Neural cell (in vitro differentiated cells): ENCODE data around the gene SDHC. TPM values are rescaled to one million over a fixed set of nuclear protein-coding genes. Genes with fewer than 3 reads are reported as not detected.

Experiments used
- H2AFZ ChIP-seq: fragments of 200-600, 300-800 bp; sonication (generic), shearing (Covaris generic); 2 replicates; pipeline ENCODE4 v1.6.0; 2014; ENCODE audit warnings: low read depth, mild to moderate bottlenecking, antibody characterized with exemption, low read length, moderate library complexity
- H3F3A ChIP-seq: fragments of 200-600 bp; shearing (Covaris generic); 2 replicates; pipeline ENCODE4 v1.6.1; 2016; ENCODE audit warnings: mild to moderate bottlenecking, moderate library complexity, mixed read lengths, antibody characterized with exemption, low read length; ENCODE audit not compliant: insufficient read depth, poor library complexity, severe bottlenecking
- H3K27ac ChIP-seq: fragments of 200-600, 300-800 bp; sonication (generic), shearing (Covaris generic); 2 replicates; pipeline ENCODE4 v1.5.1; 2014; ENCODE audit warnings: mild to moderate bottlenecking, low read length, moderate library complexity
- H3K27me3 ChIP-seq: fragments of 300-800, 200-600 bp; sonication (generic), shearing (Covaris generic); 2 replicates; pipeline ENCODE4 v1.6.0; 2014; ENCODE audit warnings: mild to moderate bottlenecking, low read depth, low read length, moderate library complexity; ENCODE audit not compliant: insufficient read depth
- H3K36me3 ChIP-seq: fragments of 300-800, 200-600 bp; sonication (generic), shearing (Covaris generic); 2 replicates; pipeline ENCODE4 v1.5.1; 2014; ENCODE audit warnings: mild to moderate bottlenecking, antibody characterized with exemption, low read length, moderate library complexity; ENCODE audit not compliant: insufficient read depth
- H3K4me2 ChIP-seq: fragments of 300-800, 200-600 bp; sonication (generic), shearing (Covaris generic); 2 replicates; pipeline ENCODE4 v1.6.0; 2014; ENCODE audit warnings: mild to moderate bottlenecking, low read length
- H3K4me3 ChIP-seq: fragments of 300-800, 200-600 bp; sonication (generic), shearing (Covaris generic); 2 replicates; pipeline ENCODE4 v1.5.1; 2014; ENCODE audit warnings: mild to moderate bottlenecking, low read length, moderate library complexity
- H3K79me2 ChIP-seq: fragments of 200-600 bp; shearing (Covaris generic); replicated peaks from 2 replicates; pipeline ENCODE4 v1.6.0; 2014; ENCODE audit warnings: mild to moderate bottlenecking, low read length, moderate library complexity; ENCODE audit not compliant: insufficient read depth
- H3K9ac ChIP-seq: fragments of 300-800, 200-600 bp; sonication (generic), shearing (Covaris generic); 2 replicates; pipeline ENCODE4 v1.6.1; 2016; ENCODE audit warnings: mild to moderate bottlenecking, low read length, mixed read lengths
- H3K9me2 ChIP-seq: fragments of 200-600 bp; shearing (Covaris generic); 2 replicates; pipeline ENCODE4 v1.6.1; 2016; ENCODE audit warnings: mild to moderate bottlenecking, low read length, mixed read lengths; ENCODE audit not compliant: insufficient read depth
- H3K9me3 ChIP-seq: fragments of 200-600, 300-800 bp; sonication (generic), shearing (Covaris generic); 2 replicates; pipeline ENCODE4 v1.6.1; 2016; ENCODE audit warnings: mild to moderate bottlenecking, mixed run types, low read length, moderate library complexity, mixed read lengths
- H4K20me1 ChIP-seq: fragments of 200-600 bp; shearing (Covaris generic); 2 replicates; pipeline ENCODE4 v1.6.1; 2016; ENCODE audit warnings: mild to moderate bottlenecking, mixed run types; ENCODE audit not compliant: insufficient read depth
- EP300 ChIP-seq: fragments of 450-650 bp; conservative IDR thresholded peaks from 2 replicates; pipeline ENCODE4 v1.6.1; 2014; ENCODE audit warnings: antibody characterized with exemption, mild to moderate bottlenecking, moderate library complexity; ENCODE audit not compliant: poor library complexity, severe bottlenecking
- EZH2 ChIP-seq: fragments of 200-600, 300-800 bp; shearing (Covaris generic), sonication (generic); IDR thresholded peaks from 2 replicates; pipeline ENCODE4 v1.6.1; 2014; ENCODE audit warnings: antibody characterized with exemption, low read length, borderline replicate concordance, mild to moderate bottlenecking; ENCODE audit not compliant: insufficient read depth, poor library complexity, severe bottlenecking
- MXI1 ChIP-seq: fragments of 450-650 bp; conservative IDR thresholded peaks from 2 replicates; pipeline ENCODE4 v1.6.1; 2014; ENCODE audit warnings: antibody characterized with exemption, mild to moderate bottlenecking; ENCODE audit not compliant: poor library complexity, severe bottlenecking
- POLR2AphosphoS5 ChIP-seq: IDR thresholded peaks from 2 replicates; pipeline ENCODE4 v1.6.1; 2012
- RAD21 ChIP-seq: fragments of 450-650 bp; conservative IDR thresholded peaks from 2 replicates; pipeline ENCODE4 v1.6.1; 2014; ENCODE audit warnings: antibody characterized with exemption, mild to moderate bottlenecking, moderate library complexity
- SMC3 ChIP-seq: fragments of 450-650 bp; conservative IDR thresholded peaks from 2 replicates; pipeline ENCODE4 v1.6.1; 2014; ENCODE audit warnings: antibody characterized with exemption, mild to moderate bottlenecking, moderate library complexity; ENCODE audit not compliant: poor library complexity
- TAF1 ChIP-seq: IDR thresholded peaks from 2 replicates; pipeline ENCODE4 v1.6.1; 2012; ENCODE audit warnings: low read depth
- polyA minus RNA-seq: library from RNA; depleted of rRNA, polyadenylated mRNA; stranded (reverse); fragments of >200 nt; gene quantifications from 2 replicates; pipeline ENCODE4 v1.2.3, GENCODE V29; 2014
- polyA plus RNA-seq: library from polyadenylated mRNA; depleted of rRNA; stranded (reverse); fragments of >200 nt; gene quantifications from 2 replicates; pipeline ENCODE4 v1.2.3, GENCODE V29; 2014
- TF ChIP-seq, protein P1 (sequence below): fragments of 450-650 bp; IDR thresholded peaks from 2 replicates; pipeline ENCODE4 v1.5.1; 2014; ENCODE audit warnings: antibody characterized with exemption, mild to moderate bottlenecking, moderate library complexity; ENCODE audit not compliant: poor library complexity, severe bottlenecking
- TF ChIP-seq, protein P2 (sequence below): IDR thresholded peaks from 2 replicates; pipeline ENCODE4 v1.6.1; 2012; ENCODE audit warnings: borderline replicate concordance

SDHC gene, protein sequence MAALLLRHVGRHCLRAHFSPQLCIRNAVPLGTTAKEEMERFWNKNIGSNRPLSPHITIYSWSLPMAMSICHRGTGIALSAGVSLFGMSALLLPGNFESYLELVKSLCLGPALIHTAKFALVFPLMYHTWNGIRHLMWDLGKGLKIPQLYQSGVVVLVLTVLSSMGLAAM
- polyA plus RNA-seq (24.2 and 41.6 TPM in 2 replicates), polyA minus RNA-seq (35.8 and 41.2 TPM in 2 replicates)

DNA sequence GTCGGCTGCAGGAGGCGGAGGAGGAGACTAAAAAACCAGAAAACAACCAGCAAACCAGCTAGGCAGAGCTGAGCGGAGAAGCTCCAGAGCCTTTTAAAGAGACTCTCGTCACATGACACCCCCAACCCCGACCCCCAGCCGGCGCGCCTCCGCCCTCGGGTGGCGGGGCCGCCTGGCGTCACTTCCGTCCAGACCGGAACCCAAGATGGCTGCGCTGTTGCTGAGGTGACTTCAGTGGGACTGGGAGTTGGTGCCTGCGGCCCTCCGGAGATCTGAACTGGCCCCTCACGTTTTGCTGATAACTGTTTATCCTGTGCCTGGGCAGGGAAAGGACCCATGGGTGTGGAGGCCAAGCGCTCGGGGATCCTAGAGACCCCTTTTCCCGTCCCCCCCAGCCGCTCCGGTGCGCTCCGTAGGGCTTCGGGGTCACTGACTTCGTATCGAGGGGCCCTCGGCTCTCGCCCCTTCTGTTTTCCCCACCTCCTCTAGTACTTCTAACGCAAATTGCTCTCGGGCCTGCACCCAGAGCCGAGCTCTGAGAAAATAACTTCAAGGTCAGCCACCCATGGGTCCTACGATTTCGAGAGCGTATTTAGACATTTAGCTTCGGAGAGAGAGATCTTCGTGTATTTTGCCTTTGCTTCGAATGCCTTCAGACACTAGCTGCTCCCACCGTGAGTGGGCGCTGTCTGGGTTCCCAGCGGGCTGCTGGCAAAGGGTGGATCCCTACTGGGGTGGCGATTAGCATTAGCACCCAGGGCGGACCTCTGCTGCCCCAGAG, at the start of gene SDHC:
Gene SDHC (plus strand): TSS at position 181 of the 781 bp plus-strand sequence. CDS start 25 bp downstream, at position 206.
- Histone ChIP-seq H3K79me2 (peaks cover 10% of the 10 kb centered on the region), H3K27ac (peak within 1 kb of the TSS; percentile 88), H3K4me3 (peak within 1 kb of the TSS; percentile 74), H4K20me1 (no peaks in the 10 kb centered on the region), H3K9me2 (no peaks in the 10 kb centered on the region), H3K9me3 (no peaks in the 10 kb centered on the region), H3K4me2 (peak within 1 kb of the TSS; percentile 84), H3K9ac (peak within 1 kb of the TSS; percentile 84), H3K27me3 (no peaks in the 10 kb centered on the region), H3F3A (no peaks in the 10 kb centered on the region), H2AFZ (peak within 1 kb of the TSS; percentile 86), H3K36me3 (no peaks in the 10 kb centered on the region)
- TF ChIP-seq RAD21 (no peak), MXI1 (peak; percentile 75), SMC3 (peak; percentile 44), EZH2 (no peak), TAF1 (peak; percentile 62), POLR2AphosphoS5 (peak; percentile 99), EP300 (peak; percentile 75)
- TF ChIP-seq, protein P1, sequence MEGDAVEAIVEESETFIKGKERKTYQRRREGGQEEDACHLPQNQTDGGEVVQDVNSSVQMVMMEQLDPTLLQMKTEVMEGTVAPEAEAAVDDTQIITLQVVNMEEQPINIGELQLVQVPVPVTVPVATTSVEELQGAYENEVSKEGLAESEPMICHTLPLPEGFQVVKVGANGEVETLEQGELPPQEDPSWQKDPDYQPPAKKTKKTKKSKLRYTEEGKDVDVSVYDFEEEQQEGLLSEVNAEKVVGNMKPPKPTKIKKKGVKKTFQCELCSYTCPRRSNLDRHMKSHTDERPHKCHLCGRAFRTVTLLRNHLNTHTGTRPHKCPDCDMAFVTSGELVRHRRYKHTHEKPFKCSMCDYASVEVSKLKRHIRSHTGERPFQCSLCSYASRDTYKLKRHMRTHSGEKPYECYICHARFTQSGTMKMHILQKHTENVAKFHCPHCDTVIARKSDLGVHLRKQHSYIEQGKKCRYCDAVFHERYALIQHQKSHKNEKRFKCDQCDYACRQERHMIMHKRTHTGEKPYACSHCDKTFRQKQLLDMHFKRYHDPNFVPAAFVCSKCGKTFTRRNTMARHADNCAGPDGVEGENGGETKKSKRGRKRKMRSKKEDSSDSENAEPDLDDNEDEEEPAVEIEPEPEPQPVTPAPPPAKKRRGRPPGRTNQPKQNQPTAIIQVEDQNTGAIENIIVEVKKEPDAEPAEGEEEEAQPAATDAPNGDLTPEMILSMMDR = peak; percentile 66
- TF ChIP-seq, protein P2, sequence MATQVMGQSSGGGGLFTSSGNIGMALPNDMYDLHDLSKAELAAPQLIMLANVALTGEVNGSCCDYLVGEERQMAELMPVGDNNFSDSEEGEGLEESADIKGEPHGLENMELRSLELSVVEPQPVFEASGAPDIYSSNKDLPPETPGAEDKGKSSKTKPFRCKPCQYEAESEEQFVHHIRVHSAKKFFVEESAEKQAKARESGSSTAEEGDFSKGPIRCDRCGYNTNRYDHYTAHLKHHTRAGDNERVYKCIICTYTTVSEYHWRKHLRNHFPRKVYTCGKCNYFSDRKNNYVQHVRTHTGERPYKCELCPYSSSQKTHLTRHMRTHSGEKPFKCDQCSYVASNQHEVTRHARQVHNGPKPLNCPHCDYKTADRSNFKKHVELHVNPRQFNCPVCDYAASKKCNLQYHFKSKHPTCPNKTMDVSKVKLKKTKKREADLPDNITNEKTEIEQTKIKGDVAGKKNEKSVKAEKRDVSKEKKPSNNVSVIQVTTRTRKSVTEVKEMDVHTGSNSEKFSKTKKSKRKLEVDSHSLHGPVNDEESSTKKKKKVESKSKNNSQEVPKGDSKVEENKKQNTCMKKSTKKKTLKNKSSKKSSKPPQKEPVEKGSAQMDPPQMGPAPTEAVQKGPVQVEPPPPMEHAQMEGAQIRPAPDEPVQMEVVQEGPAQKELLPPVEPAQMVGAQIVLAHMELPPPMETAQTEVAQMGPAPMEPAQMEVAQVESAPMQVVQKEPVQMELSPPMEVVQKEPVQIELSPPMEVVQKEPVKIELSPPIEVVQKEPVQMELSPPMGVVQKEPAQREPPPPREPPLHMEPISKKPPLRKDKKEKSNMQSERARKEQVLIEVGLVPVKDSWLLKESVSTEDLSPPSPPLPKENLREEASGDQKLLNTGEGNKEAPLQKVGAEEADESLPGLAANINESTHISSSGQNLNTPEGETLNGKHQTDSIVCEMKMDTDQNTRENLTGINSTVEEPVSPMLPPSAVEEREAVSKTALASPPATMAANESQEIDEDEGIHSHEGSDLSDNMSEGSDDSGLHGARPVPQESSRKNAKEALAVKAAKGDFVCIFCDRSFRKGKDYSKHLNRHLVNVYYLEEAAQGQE = peak; percentile 82

DNA sequence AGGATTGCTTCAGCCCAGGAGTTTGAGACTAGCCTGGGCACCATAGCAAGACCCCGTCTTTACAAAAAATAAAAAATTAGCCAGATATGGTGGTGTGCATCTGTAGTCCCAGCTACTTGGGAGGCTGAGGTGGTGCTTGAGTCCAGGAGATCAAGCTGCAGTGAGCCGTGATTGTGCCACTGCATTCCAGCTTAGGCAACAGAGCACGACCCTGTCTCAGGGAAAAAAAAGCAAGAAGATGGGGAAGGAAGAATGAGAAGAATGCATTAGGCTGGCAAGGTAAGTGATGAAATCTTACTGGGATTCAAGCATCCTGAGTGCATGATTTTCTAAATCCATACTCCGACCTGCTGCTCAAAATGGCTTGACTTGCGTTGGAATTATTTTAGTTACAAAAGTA, 48.9 kb upstream of the SDHC start:
- no peak for TF ChIP-seq SMC3
- TF ChIP-seq, protein P1 = no peak
- no peak for TF ChIP-seq MXI1
- TF ChIP-seq, protein P2 = no peak
- no peak for TF ChIP-seq EZH2
- TF ChIP-seq RAD21 = no peak
- no peak for TF ChIP-seq POLR2AphosphoS5
- TF ChIP-seq EP300 = no peak

More for the DNA sequence above, 48.9 kb upstream of the SDHC start:
- Histone ChIP-seq H3K9me2 (no peaks in the 10 kb centered on the region), H3K4me2 (no peak overlapping the region), H3K36me3 (no peaks in the 10 kb centered on the region), H3F3A (no peaks in the 10 kb centered on the region), H3K79me2 (no peaks in the 10 kb centered on the region), H4K20me1 (no peaks in the 10 kb centered on the region), H3K27me3 (peaks cover 2% of the 10 kb centered on the region), H3K4me3 (no peak overlapping the region), H3K9ac (no peak overlapping the region), H3K27ac (no peak overlapping the region), H3K9me3 (no peaks in the 10 kb centered on the region), H2AFZ (no peak overlapping the region)
